ENCODE results near the gene KCNJ3. TPM values are rescaled to one million over a fixed set of nuclear protein-coding genes. Genes with fewer than 3 reads are reported as not detected.

The KCNJ3 gene
- total RNA-seq, 1 experiment from 2014 or later, result 0.21 TPM

- in situ Hi-C loops (cut with HindIII; ENCODE audit: low pct_unique_long_range_greater_than_20kb, low sequenced_read_pairs), result no loop called here
- no peaks in the 10 kb centered on the region for H3K4me1 ChIP-seq (ENCODE audit: control insufficient read depth, insufficient read depth, low read length)
- no TSS peak for BruUV-seq (replicated peaks)
- ChIA-PET CTCF (no interaction called here), POLR2A (interaction anchor here (0.6 kb wide), 1 partner anchor 49 kb away, joined by 4 read pairs; no protein-coding TSS in a partner anchor)
- DNase-seq (ENCODE audit: low read depth, low spot score) (no peak), ATAC-seq (no peak)
- H3K4me3 ChIP-seq (ENCODE audit: low read depth in 2 of 2, low read length in 2 of 2), result no peak overlapping the region
- H3K9me3 ChIP-seq (ENCODE audit: control insufficient read depth, insufficient read depth, low read depth, low read length), result no peaks in the 10 kb centered on the region
- no peaks in the 10 kb centered on the region for H3K36me3 ChIP-seq (ENCODE audit: control insufficient read depth, insufficient read depth, low read length)
- intact Hi-C loops (cut with micrococcal nuclease; ENCODE audit: unreplicated experiment), result no loop called here
- no peak for TF ChIP-seq CTCF (IDR thresholded peaks at IDR 0.05)
- no peak for TF ChIP-seq SIN3A (IDR thresholded peaks at IDR 0.05; ENCODE audit: borderline replicate concordance, insufficient read depth, low read depth, low read length)
- no peak for TF ChIP-seq TCF7L2 (IDR thresholded peaks at IDR 0.05; ENCODE audit: low read depth, low read length)
- TF ChIP-seq REST (IDR thresholded peaks at IDR 0.05; ENCODE audit: insufficient read depth in 1 of 2, low read depth in 2 of 2, low read length in 1 of 2), result no peak
- no peak for TF ChIP-seq POLR2AphosphoS5 (IDR thresholded peaks at IDR 0.05; ENCODE audit: low read depth, low read length)
- no peaks in the 10 kb centered on the region for H3K27me3 ChIP-seq (ENCODE audit: control insufficient read depth, insufficient read depth, low read length)
- no peak overlapping the region for H3K27ac ChIP-seq (ENCODE audit: low read length)
These were observed 78.3 kb downstream of the KCNJ3 start for GRCh38 chr2:154776825-154777224.

- no peak for DNase-seq (ENCODE audit: low read depth, low spot score)
- Histone ChIP-seq H3K27me3 (ENCODE audit: control insufficient read depth, insufficient read depth, low read length) (no peaks in the 10 kb centered on the region), H3K9me3 (ENCODE audit: control insufficient read depth, insufficient read depth, low read depth, low read length) (no peaks in the 10 kb centered on the region), H3K27ac (ENCODE audit: low read length) (no peak overlapping the region), H3K4me1 (ENCODE audit: control insufficient read depth, insufficient read depth, low read length) (no peaks in the 10 kb centered on the region), H3K36me3 (ENCODE audit: control insufficient read depth, insufficient read depth, low read length) (no peaks in the 10 kb centered on the region), H3K4me3 (ENCODE audit: low read depth in 2 of 2, low read length in 2 of 2) (no peak overlapping the region)
- TF ChIP-seq SIN3A (IDR thresholded peaks at IDR 0.05; ENCODE audit: borderline replicate concordance, insufficient read depth, low read depth, low read length) (no peak), REST (IDR thresholded peaks at IDR 0.05; ENCODE audit: insufficient read depth in 1 of 2, low read depth in 2 of 2, low read length in 1 of 2) (no peak), CTCF (IDR thresholded peaks at IDR 0.05) (no peak), TCF7L2 (IDR thresholded peaks at IDR 0.05; ENCODE audit: low read depth, low read length) (no peak), POLR2AphosphoS5 (IDR thresholded peaks at IDR 0.05; ENCODE audit: low read depth, low read length) (no peak)
- POLR2A ChIA-PET, result no interaction called here
- intact Hi-C loops (cut with micrococcal nuclease; ENCODE audit: unreplicated experiment), result no loop called here
- in situ Hi-C loops (cut with HindIII; ENCODE audit: low pct_unique_long_range_greater_than_20kb, low sequenced_read_pairs), result no loop called here
- no peak for ATAC-seq
- no TSS peak for BruUV-seq (replicated peaks)
- CTCF ChIA-PET, result no interaction called here
These were observed 95.9 kb downstream of the KCNJ3 start for GRCh38 chr2:154794406-154794805.
